ENCODE results near the gene NECAP2.

DNA sequence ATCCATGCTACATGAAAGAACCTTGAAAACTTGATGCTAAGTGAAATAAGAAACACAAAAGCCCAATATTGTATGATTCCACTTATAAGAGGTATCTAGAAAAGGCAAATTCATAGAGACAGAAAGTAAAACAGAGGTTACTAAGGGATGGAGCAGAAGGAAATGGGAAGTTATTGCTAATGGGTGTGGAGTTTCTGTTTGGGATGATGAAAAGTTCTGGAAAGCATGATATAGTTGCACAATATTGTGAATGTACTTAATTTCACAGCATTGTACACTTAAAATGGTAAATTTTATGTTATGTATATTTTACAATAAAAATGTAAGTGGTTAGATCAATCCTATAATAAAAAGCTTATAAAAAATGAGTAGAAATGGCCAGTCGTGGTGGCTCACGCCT, 1.6 kb upstream of the NECAP2 start:
- TF ChIP-seq EZH2 (IDR thresholded peaks at IDR 0.05), result no peak
- no peak for TF ChIP-seq POLR2AphosphoS5 (IDR thresholded peaks at IDR 0.05; ENCODE audit: borderline replicate concordance, low read depth, low read length)

All from SK-N-MC (cell line).